Memory B cell (primary cell): ENCODE results near the gene NDUFV2.

Experiments used
- ATAC-seq: fragments of 150-1000 bp; cut with Tn5 transposase; 2 replicates; pipeline ENCODE4 v1.10.0; 2021; ENCODE audit warnings: low read depth, mild to moderate bottlenecking, moderate library complexity
- DNase-seq, 2 donors: peaks; one replicate each; pipeline ENCODE4 v3.0.0; 2022; ENCODE audit warnings: low spot score in 2 of 2
- H3K27ac Mint-ChIP-seq: one replicate; pipeline ENCODE4 v1.8.0; 2022; ENCODE audit warnings: mild to moderate bottlenecking, moderate library complexity, mixed read lengths
- H3K27me3 Mint-ChIP-seq: one replicate; pipeline ENCODE4 v1.8.0; 2022; ENCODE audit warnings: mixed read lengths
- H3K36me3 Mint-ChIP-seq: one replicate; pipeline ENCODE4 v1.8.0; 2022; ENCODE audit warnings: mild to moderate bottlenecking, mixed read lengths
- H3K4me1 Mint-ChIP-seq: one replicate; pipeline ENCODE4 v1.8.0; 2022; ENCODE audit warnings: mixed read lengths
- H3K4me3 Mint-ChIP-seq: one replicate; pipeline ENCODE4 v1.8.0; 2022; ENCODE audit warnings: mild to moderate bottlenecking, moderate library complexity, mixed read lengths
- H3K9me3 Mint-ChIP-seq: one replicate; pipeline ENCODE4 v1.8.0; 2022; ENCODE audit warnings: mixed read lengths

NDUFV2 gene

GRCh38 chr18:9113468-9114149, 11.1 kb downstream of the NDUFV2 start:
- H3K36me3 Mint-ChIP-seq, result peaks cover 2% of the 10 kb centered on the region
- H3K27ac Mint-ChIP-seq, result peak overlapping the region; percentile 95
- DNase-seq (peak; percentile 24 to 37), ATAC-seq (peak; percentile 50)
- peak overlapping the region; percentile 82 for H3K4me3 Mint-ChIP-seq
- H3K9me3 Mint-ChIP-seq, result no peaks in the 10 kb centered on the region
- H3K4me1 Mint-ChIP-seq, result peaks cover 51% of the 10 kb centered on the region
- no peaks in the 10 kb centered on the region for H3K27me3 Mint-ChIP-seq

GRCh38 chr18:9115984-9116383, 13.5 kb downstream of the NDUFV2 start:
- Mint-ChIP-seq H3K27ac (peak overlapping the region; percentile 96), H3K27me3 (no peaks in the 10 kb centered on the region), H3K4me1 (peaks cover 47% of the 10 kb centered on the region), H3K9me3 (no peaks in the 10 kb centered on the region), H3K4me3 (peak overlapping the region; percentile 65), H3K36me3 (peaks cover 6% of the 10 kb centered on the region)
- ATAC-seq (no peak), DNase-seq (no peak)

- Mint-ChIP-seq H3K27me3 (no peaks in the 10 kb centered on the region), H3K4me3 (peak overlapping the region; percentile 63), H3K4me1 (peaks cover 39% of the 10 kb centered on the region), H3K9me3 (no peaks in the 10 kb centered on the region), H3K36me3 (peaks cover 6% of the 10 kb centered on the region), H3K27ac (peak overlapping the region; percentile 91)
- peak; percentile 6 for ATAC-seq
- no peak for DNase-seq
Measured at GRCh38 chr18:9117980-9118841, 15.7 kb downstream of the NDUFV2 start.

- H3K4me1 Mint-ChIP-seq, result peaks cover 33% of the 10 kb centered on the region
- no peaks in the 10 kb centered on the region for H3K27me3 Mint-ChIP-seq
- peak overlapping the region; percentile 6 for H3K4me3 Mint-ChIP-seq
- H3K27ac Mint-ChIP-seq, result peak overlapping the region; percentile 6
- peaks cover 6% of the 10 kb centered on the region for H3K36me3 Mint-ChIP-seq
- no peaks in the 10 kb centered on the region for H3K9me3 Mint-ChIP-seq
- peak; percentile 25 for ATAC-seq
- no peak for DNase-seq
Measured at GRCh38 chr18:9120796-9121195, 18.3 kb downstream of the NDUFV2 start.

GRCh38 chr18:9123520-9123919, 21.0 kb downstream of the NDUFV2 start:
- no peak for ATAC-seq
- no peak for DNase-seq
- H3K4me1 Mint-ChIP-seq, result peaks cover 16% of the 10 kb centered on the region
- no peaks in the 10 kb centered on the region for H3K27me3 Mint-ChIP-seq
- H3K9me3 Mint-ChIP-seq, result no peaks in the 10 kb centered on the region
- H3K27ac Mint-ChIP-seq, result no peak overlapping the region
- no peak overlapping the region for H3K4me3 Mint-ChIP-seq
- H3K36me3 Mint-ChIP-seq, result peaks cover 14% of the 10 kb centered on the region

GRCh38 chr18:9124824-9125223, 22.3 kb downstream of the NDUFV2 start:
- Mint-ChIP-seq H3K27ac (no peak overlapping the region), H3K9me3 (no peaks in the 10 kb centered on the region), H3K27me3 (no peaks in the 10 kb centered on the region), H3K36me3 (peaks cover 17% of the 10 kb centered on the region), H3K4me1 (peaks cover 11% of the 10 kb centered on the region), H3K4me3 (no peak overlapping the region)
- DNase-seq, result no peak
- ATAC-seq, result no peak

GRCh38 chr18:9126337-9126736, 23.8 kb downstream of the NDUFV2 start:
- ATAC-seq (no peak), DNase-seq (no peak)
- H3K4me1 Mint-ChIP-seq, result peaks cover 8% of the 10 kb centered on the region
- no peaks in the 10 kb centered on the region for H3K27me3 Mint-ChIP-seq
- H3K36me3 Mint-ChIP-seq, result peaks cover 17% of the 10 kb centered on the region
- H3K4me3 Mint-ChIP-seq, result no peak overlapping the region
- H3K27ac Mint-ChIP-seq, result peak overlapping the region; percentile 75
- H3K9me3 Mint-ChIP-seq, result no peaks in the 10 kb centered on the region

GRCh38 chr18:9130195-9130594, 27.7 kb downstream of the NDUFV2 start:
- no peak for ATAC-seq

GRCh38 chr18:9130806-9131205, 28.3 kb downstream of the NDUFV2 start:
- Mint-ChIP-seq H3K4me1 (peaks cover 18% of the 10 kb centered on the region), H3K27me3 (no peaks in the 10 kb centered on the region), H3K27ac (no peak overlapping the region), H3K36me3 (peaks cover 29% of the 10 kb centered on the region), H3K4me3 (no peak overlapping the region), H3K9me3 (no peaks in the 10 kb centered on the region)
- no peak for ATAC-seq
- no peak for DNase-seq

More at GRCh38 chr18:9130195-9130594, 27.7 kb downstream of the NDUFV2 start:
- no peaks in the 10 kb centered on the region for H3K27me3 Mint-ChIP-seq
- peaks cover 13% of the 10 kb centered on the region for H3K4me1 Mint-ChIP-seq
- no peaks in the 10 kb centered on the region for H3K9me3 Mint-ChIP-seq
- peak overlapping the region; percentile 31 for H3K27ac Mint-ChIP-seq
- H3K36me3 Mint-ChIP-seq, result peaks cover 29% of the 10 kb centered on the region
- no peak for DNase-seq
- H3K4me3 Mint-ChIP-seq, result no peak overlapping the region

GRCh38 chr18:9132628-9133027, 30.1 kb downstream of the NDUFV2 start:
- no peak for ATAC-seq
- Mint-ChIP-seq H3K4me1 (peaks cover 18% of the 10 kb centered on the region), H3K36me3 (peaks cover 26% of the 10 kb centered on the region), H3K27me3 (no peaks in the 10 kb centered on the region), H3K4me3 (no peak overlapping the region), H3K27ac (peak overlapping the region; percentile 59), H3K9me3 (no peaks in the 10 kb centered on the region)
- no peak for DNase-seq

GRCh38 chr18:9133225-9133624, 30.7 kb downstream of the NDUFV2 start:
- peaks cover 24% of the 10 kb centered on the region for H3K36me3 Mint-ChIP-seq
- H3K27ac Mint-ChIP-seq, result peak overlapping the region; percentile 59
- H3K9me3 Mint-ChIP-seq, result no peaks in the 10 kb centered on the region
- peaks cover 18% of the 10 kb centered on the region for H3K4me1 Mint-ChIP-seq
- no peaks in the 10 kb centered on the region for H3K27me3 Mint-ChIP-seq
- DNase-seq (no peak), ATAC-seq (no peak)
- H3K4me3 Mint-ChIP-seq, result no peak overlapping the region

- H3K27me3 Mint-ChIP-seq, result no peaks in the 10 kb centered on the region
- H3K27ac Mint-ChIP-seq, result peak overlapping the region; percentile 98
- DNase-seq (no peak), ATAC-seq (no peak)
- no peaks in the 10 kb centered on the region for H3K9me3 Mint-ChIP-seq
- peaks cover 15% of the 10 kb centered on the region for H3K36me3 Mint-ChIP-seq
- peak overlapping the region; percentile 90 for H3K4me3 Mint-ChIP-seq
- H3K4me1 Mint-ChIP-seq, result peaks cover 30% of the 10 kb centered on the region
Measured at GRCh38 chr18:9135081-9135911, 32.8 kb downstream of the NDUFV2 start.

- H3K9me3 Mint-ChIP-seq, result no peaks in the 10 kb centered on the region
- H3K27ac Mint-ChIP-seq, result peak overlapping the region; percentile 98
- peaks cover 32% of the 10 kb centered on the region for H3K4me1 Mint-ChIP-seq
- no peak for DNase-seq
- no peaks in the 10 kb centered on the region for H3K27me3 Mint-ChIP-seq
- ATAC-seq, result peak; percentile 13
- peak overlapping the region; percentile 90 for H3K4me3 Mint-ChIP-seq
- H3K36me3 Mint-ChIP-seq, result peaks cover 15% of the 10 kb centered on the region
Measured at GRCh38 chr18:9135912-9136314, 33.4 kb downstream of the NDUFV2 start.
